Osteocyte (in vitro differentiated cells): ENCODE results near the gene CCDC190. TPM values are rescaled to one million over a fixed set of nuclear protein-coding genes. Genes with fewer than 3 reads are reported as not detected.
A peak's percentile ranks its signal among the peaks of the same experiment; 100 is the strongest.

ENCODE experiments used
- DNase-seq: peaks from one replicate; pipeline ENCODE4 v3.0.0; 2021; ENCODE audit warnings: mixed read lengths; ENCODE audit not compliant: unreplicated experiment; ENCODE audit errors: extremely low spot score
- H3K27ac Mint-ChIP-seq: one replicate; pipeline ENCODE4 v1.8.0; 2021; ENCODE audit warnings: mild to moderate bottlenecking, mixed read lengths; ENCODE audit not compliant: unreplicated experiment
- H3K27me3 Mint-ChIP-seq: one replicate; pipeline ENCODE4 v1.8.0; 2021; ENCODE audit warnings: mixed read lengths; ENCODE audit not compliant: unreplicated experiment
- H3K36me3 Mint-ChIP-seq: one replicate; pipeline ENCODE4 v1.8.0; 2021; ENCODE audit warnings: mixed read lengths; ENCODE audit not compliant: unreplicated experiment
- H3K4me1 Mint-ChIP-seq: one replicate; pipeline ENCODE4 v1.8.0; 2021; ENCODE audit warnings: mixed read lengths; ENCODE audit not compliant: unreplicated experiment
- H3K4me3 Mint-ChIP-seq: one replicate; pipeline ENCODE4 v1.8.0; 2021; ENCODE audit warnings: mild to moderate bottlenecking, moderate library complexity, mixed read lengths; ENCODE audit not compliant: unreplicated experiment
- H3K9me3 Mint-ChIP-seq: one replicate; pipeline ENCODE4 v1.8.0; 2021; ENCODE audit warnings: mixed read lengths; ENCODE audit not compliant: unreplicated experiment
- total RNA-seq: library from RNA; stranded (reverse); gene quantifications from 2 replicates; pipeline ENCODE4 v1.2.1, GENCODE V29; 2021
- TF ChIP-seq, protein P1 (sequence below): fragments of 200-600 bp; sonication (generic); IDR thresholded peaks from 2 replicates; pipeline ENCODE4 v1.5.0; 2021; ENCODE audit warnings: antibody characterized with exemption, mild to moderate bottlenecking, moderate library complexity

Gene CCDC190
- total RNA-seq, 1 donor from 2014 or later: 1.1 TPM

DNA sequence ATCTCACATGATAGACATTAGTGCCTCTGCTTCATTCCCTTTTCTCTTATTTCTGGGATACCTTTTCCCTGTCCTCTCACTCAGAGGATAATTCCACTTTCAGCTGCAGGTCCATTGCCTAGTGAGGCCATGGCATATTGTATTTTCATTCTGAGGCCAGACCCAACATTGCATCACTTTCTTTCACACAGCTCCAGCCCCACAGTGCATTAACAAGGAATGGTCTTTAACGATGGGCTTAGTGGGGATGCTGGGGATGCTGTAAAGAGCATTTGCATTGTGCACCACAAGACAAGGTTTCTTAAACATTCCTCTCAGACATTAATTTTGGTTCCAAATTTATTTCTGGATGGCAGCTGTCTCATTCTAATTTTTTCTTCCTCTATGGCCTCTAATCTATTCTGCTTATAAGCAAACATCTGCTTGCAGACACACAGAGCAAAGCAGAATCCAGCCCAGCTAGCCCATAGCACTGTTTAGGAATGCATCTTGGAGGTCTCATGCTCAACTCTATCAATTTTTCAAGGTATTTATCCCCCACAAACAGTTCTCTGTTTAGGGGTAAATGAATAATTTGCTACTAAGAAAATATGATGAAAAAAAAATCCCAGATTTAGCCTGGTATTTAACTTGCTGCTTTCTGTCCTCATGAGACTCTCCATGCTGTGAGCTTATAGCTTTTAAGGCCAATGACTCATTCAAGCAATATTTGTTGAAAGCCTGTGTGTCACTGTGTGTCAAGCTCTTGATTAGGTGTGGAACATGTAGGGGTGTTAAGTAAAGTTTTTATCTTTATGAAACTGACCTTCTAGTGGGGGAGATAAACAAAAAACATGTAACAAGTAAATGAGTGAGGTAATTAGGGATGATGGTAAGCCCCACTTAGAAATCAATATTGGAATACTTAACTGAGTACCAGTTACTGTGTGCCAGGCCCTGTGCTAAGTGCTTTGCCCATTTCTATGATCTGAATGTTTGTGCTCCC is 44.5 kb upstream of the CCDC190 start:
- H3K9me3 Mint-ChIP-seq: peaks cover 1% of the 10 kb centered on the region
- H3K27ac Mint-ChIP-seq: peak overlapping the region; percentile 82
- TF ChIP-seq, protein P1, sequence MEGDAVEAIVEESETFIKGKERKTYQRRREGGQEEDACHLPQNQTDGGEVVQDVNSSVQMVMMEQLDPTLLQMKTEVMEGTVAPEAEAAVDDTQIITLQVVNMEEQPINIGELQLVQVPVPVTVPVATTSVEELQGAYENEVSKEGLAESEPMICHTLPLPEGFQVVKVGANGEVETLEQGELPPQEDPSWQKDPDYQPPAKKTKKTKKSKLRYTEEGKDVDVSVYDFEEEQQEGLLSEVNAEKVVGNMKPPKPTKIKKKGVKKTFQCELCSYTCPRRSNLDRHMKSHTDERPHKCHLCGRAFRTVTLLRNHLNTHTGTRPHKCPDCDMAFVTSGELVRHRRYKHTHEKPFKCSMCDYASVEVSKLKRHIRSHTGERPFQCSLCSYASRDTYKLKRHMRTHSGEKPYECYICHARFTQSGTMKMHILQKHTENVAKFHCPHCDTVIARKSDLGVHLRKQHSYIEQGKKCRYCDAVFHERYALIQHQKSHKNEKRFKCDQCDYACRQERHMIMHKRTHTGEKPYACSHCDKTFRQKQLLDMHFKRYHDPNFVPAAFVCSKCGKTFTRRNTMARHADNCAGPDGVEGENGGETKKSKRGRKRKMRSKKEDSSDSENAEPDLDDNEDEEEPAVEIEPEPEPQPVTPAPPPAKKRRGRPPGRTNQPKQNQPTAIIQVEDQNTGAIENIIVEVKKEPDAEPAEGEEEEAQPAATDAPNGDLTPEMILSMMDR: no peak
- peaks cover 2% of the 10 kb centered on the region for H3K36me3 Mint-ChIP-seq
- no peak overlapping the region for H3K4me3 Mint-ChIP-seq
- H3K4me1 Mint-ChIP-seq: peaks cover 65% of the 10 kb centered on the region
- DNase-seq: no peak
- no peaks in the 10 kb centered on the region for H3K27me3 Mint-ChIP-seq

DNA sequence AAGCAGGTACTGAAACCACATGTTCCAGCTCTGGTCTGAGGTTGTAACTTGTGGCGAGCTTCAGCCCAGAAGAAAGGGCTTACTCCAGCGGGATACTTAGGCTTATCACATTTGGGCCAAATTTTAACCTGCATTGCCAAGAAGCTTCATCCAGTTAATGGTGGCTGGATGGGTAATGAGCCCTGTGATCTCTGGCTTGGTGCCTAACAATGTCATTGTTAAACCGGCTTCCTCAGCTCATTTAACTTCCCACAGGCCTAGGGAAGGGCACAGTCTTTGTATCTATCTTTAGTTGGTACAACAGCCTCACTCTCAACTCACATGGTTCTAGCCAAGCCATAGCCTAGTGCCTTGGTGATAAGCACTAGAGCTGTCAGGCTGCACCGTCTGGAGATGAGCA is 43.6 kb upstream of the CCDC190 start:
- TF ChIP-seq, protein P1: no peak
- H3K4me3 Mint-ChIP-seq: no peak overlapping the region
- no peaks in the 10 kb centered on the region for H3K9me3 Mint-ChIP-seq
- peak overlapping the region; percentile 82 for H3K27ac Mint-ChIP-seq
- peaks cover 64% of the 10 kb centered on the region for H3K4me1 Mint-ChIP-seq
- no peaks in the 10 kb centered on the region for H3K27me3 Mint-ChIP-seq
- H3K36me3 Mint-ChIP-seq: no peaks in the 10 kb centered on the region
- no peak for DNase-seq

DNA sequence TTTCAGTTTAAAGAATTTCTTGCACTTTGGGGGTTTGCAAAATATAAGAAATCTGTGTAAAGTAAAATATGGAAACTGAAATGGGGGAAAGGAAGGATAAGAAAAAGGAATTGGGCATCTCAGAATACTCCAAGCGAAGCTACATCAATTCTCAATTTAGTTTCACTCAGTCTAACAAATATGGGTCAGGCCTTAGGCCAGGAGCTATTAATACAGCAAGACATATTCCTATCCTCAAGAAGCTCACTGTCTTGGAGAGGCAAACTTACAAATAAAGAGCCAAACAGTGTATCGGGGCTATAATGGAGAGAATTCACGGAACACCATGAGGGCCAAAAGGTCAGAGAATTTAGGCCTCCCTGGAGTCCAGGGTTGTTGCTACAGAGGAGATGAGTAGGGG is 43.0 kb upstream of the CCDC190 start:
- Mint-ChIP-seq H3K36me3 (no peaks in the 10 kb centered on the region), H3K4me1 (peaks cover 65% of the 10 kb centered on the region), H3K9me3 (no peaks in the 10 kb centered on the region), H3K4me3 (no peak overlapping the region), H3K27ac (peak overlapping the region; percentile 6), H3K27me3 (no peaks in the 10 kb centered on the region)
- DNase-seq: no peak
- TF ChIP-seq, protein P1: no peak

DNA sequence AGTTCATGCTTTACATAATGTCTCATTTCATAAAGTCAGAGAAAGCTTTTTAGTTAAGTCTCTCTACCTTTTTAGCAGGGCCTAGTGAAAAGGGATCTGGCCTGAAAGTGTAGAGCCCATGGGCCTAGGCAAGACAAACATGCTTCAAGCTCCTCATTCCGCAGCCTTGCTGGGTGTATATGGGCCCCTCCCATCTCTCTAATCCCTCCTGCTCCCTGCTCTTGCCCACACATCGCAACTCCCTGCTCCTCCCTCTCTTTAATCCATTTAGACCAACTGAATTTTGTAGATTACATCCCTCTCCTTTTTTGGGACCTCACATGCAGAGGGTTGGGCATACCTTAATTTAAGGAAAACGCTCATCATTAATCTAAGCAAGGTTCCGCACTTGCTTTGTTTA is 42.3 kb upstream of the CCDC190 start:
- DNase-seq: no peak
- Mint-ChIP-seq H3K27me3 (no peaks in the 10 kb centered on the region), H3K27ac (no peak overlapping the region), H3K9me3 (no peaks in the 10 kb centered on the region), H3K4me1 (peaks cover 60% of the 10 kb centered on the region), H3K4me3 (no peak overlapping the region), H3K36me3 (no peaks in the 10 kb centered on the region)
- TF ChIP-seq, protein P1: no peak

DNA sequence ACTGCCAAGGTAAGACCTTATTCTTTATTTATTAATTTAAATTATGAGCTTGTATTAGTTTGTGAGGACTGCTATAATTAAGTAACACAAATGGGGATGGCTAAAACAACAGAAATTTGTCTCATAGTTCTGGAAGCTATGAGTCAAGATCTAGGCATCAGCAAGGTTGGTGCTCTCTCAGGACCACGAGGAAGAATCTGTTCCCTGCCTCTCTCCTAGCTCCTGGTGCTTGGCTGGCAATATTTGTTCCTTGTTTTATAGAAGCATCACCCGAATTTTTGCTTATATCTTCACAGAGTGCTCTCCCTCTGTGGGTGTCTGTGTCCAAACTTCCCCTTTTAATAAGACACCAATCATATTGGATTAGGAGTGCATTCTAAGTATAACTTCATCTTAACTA is 41.4 kb upstream of the CCDC190 start:
- TF ChIP-seq, protein P1: no peak
- no peak for DNase-seq
- no peaks in the 10 kb centered on the region for H3K27me3 Mint-ChIP-seq
- no peak overlapping the region for H3K4me3 Mint-ChIP-seq
- peaks cover 53% of the 10 kb centered on the region for H3K4me1 Mint-ChIP-seq
- no peak overlapping the region for H3K27ac Mint-ChIP-seq
- no peaks in the 10 kb centered on the region for H3K36me3 Mint-ChIP-seq
- H3K9me3 Mint-ChIP-seq: no peaks in the 10 kb centered on the region
